NCI-H345 (cell line): ENCODE data around the gene ABR.
"Not testable (repeated sequence)": the region's sequence is repeated elsewhere in the genome, so short reads cannot be mapped to it uniquely, and the experiment has no call there.

Experiments used
- DNase-seq: peaks from one replicate; lab custom pipeline; 2025; lab: John Stamatoyannopoulos, UW

Gene ABR

GRCh38 chr17:1120596-1121441 lies 59.0 kb downstream of the ABR start:
- no peak for DNase-seq

- DNase-seq = no peak
Measured at GRCh38 chr17:1119924-1120323, 59.9 kb downstream of the ABR start.

- DNase-seq = no peak
Measured at GRCh38 chr17:1116602-1117001, 63.2 kb downstream of the ABR start.

GRCh38 chr17:1112875-1113274 lies 66.9 kb downstream of the ABR start:
- DNase-seq = no peak

- DNase-seq = peak; percentile 29
Measured at GRCh38 chr17:1111599-1112443, 68.0 kb downstream of the ABR start.

- peak; percentile 57 for DNase-seq
Measured at GRCh38 chr17:1110862-1111598, 68.8 kb downstream of the ABR start.

- no peak for DNase-seq
Measured at GRCh38 chr17:1110541-1110861, 69.3 kb downstream of the ABR start.

GRCh38 chr17:1109606-1110540 lies 69.9 kb downstream of the ABR start:
- no peak for DNase-seq

- DNase-seq = no peak
Measured at GRCh38 chr17:1108765-1109605, 70.8 kb downstream of the ABR start.

- DNase-seq = no peak
Measured at GRCh38 chr17:1108478-1108764, 71.4 kb downstream of the ABR start.

GRCh38 chr17:1107777-1108477 lies 71.9 kb downstream of the ABR start:
- DNase-seq = no peak

GRCh38 chr17:1107083-1107776 lies 72.6 kb downstream of the ABR start:
- DNase-seq = no peak

- DNase-seq = no peak
Measured at GRCh38 chr17:1104222-1104621, 75.6 kb downstream of the ABR start.

- DNase-seq = no peak
Measured at GRCh38 chr17:1100382-1100781, 79.4 kb downstream of the ABR start.

GRCh38 chr17:1099242-1099641 lies 80.5 kb downstream of the ABR start:
- no peak for DNase-seq

- not testable (repeated sequence) for DNase-seq
Measured at GRCh38 chr17:1097972-1098744, 81.6 kb downstream of the ABR start.

GRCh38 chr17:1096215-1096614 lies 83.6 kb downstream of the ABR start:
- DNase-seq = no peak

GRCh38 chr17:1095853-1096173 lies 84.0 kb downstream of the ABR start:
- DNase-seq = no peak
